ENCODE data around the gene BTBD10. TPM values are rescaled to one million over a fixed set of nuclear protein-coding genes. Genes with fewer than 3 reads are reported as not detected.

The BTBD10 gene
- total RNA-seq, 1 donor from 2014 or later: 42.6 TPM

- H3K27ac Mint-ChIP-seq (ENCODE audit: unreplicated experiment): no peak overlapping the region
- TF ChIP-seq, protein P1, sequence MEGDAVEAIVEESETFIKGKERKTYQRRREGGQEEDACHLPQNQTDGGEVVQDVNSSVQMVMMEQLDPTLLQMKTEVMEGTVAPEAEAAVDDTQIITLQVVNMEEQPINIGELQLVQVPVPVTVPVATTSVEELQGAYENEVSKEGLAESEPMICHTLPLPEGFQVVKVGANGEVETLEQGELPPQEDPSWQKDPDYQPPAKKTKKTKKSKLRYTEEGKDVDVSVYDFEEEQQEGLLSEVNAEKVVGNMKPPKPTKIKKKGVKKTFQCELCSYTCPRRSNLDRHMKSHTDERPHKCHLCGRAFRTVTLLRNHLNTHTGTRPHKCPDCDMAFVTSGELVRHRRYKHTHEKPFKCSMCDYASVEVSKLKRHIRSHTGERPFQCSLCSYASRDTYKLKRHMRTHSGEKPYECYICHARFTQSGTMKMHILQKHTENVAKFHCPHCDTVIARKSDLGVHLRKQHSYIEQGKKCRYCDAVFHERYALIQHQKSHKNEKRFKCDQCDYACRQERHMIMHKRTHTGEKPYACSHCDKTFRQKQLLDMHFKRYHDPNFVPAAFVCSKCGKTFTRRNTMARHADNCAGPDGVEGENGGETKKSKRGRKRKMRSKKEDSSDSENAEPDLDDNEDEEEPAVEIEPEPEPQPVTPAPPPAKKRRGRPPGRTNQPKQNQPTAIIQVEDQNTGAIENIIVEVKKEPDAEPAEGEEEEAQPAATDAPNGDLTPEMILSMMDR (IDR thresholded peaks at IDR 0.05; ENCODE audit: partially characterized antibody, unreplicated experiment): no peak
- no peaks in the 10 kb centered on the region for H3K27me3 Mint-ChIP-seq (ENCODE audit: unreplicated experiment)
- H3K9me3 Mint-ChIP-seq (ENCODE audit: unreplicated experiment): no peaks in the 10 kb centered on the region
- no peak for DNase-seq
- no peak overlapping the region for H3K4me3 Mint-ChIP-seq (ENCODE audit: unreplicated experiment)
- H3K36me3 Mint-ChIP-seq (ENCODE audit: unreplicated experiment): no peaks in the 10 kb centered on the region
- H3K4me1 Mint-ChIP-seq (ENCODE audit: low read depth, unreplicated experiment): no peaks in the 10 kb centered on the region
Observed at GRCh38 chr11:13357232-13357631, 105.8 kb downstream of the BTBD10 start.

DNA sequence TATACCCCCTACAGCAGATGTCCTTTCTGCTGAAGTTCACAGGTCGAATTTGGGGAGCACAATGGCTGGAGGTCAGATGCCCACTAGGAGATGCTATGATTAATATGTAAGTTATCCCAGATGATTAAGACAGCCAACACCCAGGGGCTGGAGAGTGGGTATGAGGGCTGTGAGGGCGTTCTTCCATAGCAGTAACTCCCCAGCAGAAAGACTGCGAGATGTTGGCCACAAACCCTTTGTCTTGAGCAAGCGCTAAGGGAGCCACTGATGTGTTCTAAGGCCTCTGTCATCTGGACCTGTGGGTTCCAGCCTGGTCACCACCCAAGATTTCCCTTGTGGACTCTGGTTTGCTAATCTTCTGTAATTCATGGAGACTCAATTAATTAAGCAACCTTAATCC lies 107.8 kb downstream of the BTBD10 start:
- no peaks in the 10 kb centered on the region for H3K9me3 Mint-ChIP-seq (ENCODE audit: unreplicated experiment)
- H3K4me1 Mint-ChIP-seq (ENCODE audit: low read depth, unreplicated experiment): no peaks in the 10 kb centered on the region
- H3K4me3 Mint-ChIP-seq (ENCODE audit: unreplicated experiment): no peak overlapping the region
- no peaks in the 10 kb centered on the region for H3K27me3 Mint-ChIP-seq (ENCODE audit: unreplicated experiment)
- DNase-seq: no peak
- no peak overlapping the region for H3K27ac Mint-ChIP-seq (ENCODE audit: unreplicated experiment)
- TF ChIP-seq, protein P1 (IDR thresholded peaks at IDR 0.05; ENCODE audit: partially characterized antibody, unreplicated experiment): no peak
- H3K36me3 Mint-ChIP-seq (ENCODE audit: unreplicated experiment): no peaks in the 10 kb centered on the region

DNA sequence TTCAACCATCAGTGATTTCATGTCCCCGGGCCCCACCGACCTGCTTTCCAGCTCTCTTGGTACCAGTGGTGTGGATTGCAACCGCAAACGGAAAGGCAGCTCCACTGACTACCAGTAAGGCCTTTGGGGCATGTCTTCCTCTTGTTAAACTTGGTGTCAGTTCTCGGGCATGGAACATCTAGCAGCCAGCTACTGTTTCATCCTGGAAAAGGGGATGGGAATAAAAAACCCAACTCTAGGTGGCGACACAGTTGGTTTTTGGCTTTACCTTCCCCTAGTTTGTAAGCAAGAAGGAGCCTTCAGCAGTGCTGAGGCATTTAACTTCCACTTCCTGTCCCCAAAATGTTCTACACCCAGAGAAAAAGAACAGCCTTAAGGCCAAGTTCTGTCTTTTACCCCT lies 108.7 kb downstream of the BTBD10 start:
- no peaks in the 10 kb centered on the region for H3K9me3 Mint-ChIP-seq (ENCODE audit: unreplicated experiment)
- no peak overlapping the region for H3K27ac Mint-ChIP-seq (ENCODE audit: unreplicated experiment)
- H3K4me3 Mint-ChIP-seq (ENCODE audit: unreplicated experiment): no peak overlapping the region
- TF ChIP-seq, protein P1 (IDR thresholded peaks at IDR 0.05; ENCODE audit: partially characterized antibody, unreplicated experiment): no peak
- no peaks in the 10 kb centered on the region for H3K27me3 Mint-ChIP-seq (ENCODE audit: unreplicated experiment)
- DNase-seq: no peak
- H3K4me1 Mint-ChIP-seq (ENCODE audit: low read depth, unreplicated experiment): no peaks in the 10 kb centered on the region
- H3K36me3 Mint-ChIP-seq (ENCODE audit: unreplicated experiment): no peaks in the 10 kb centered on the region

GRCh38 chr11:13352711-13353110 lies 110.3 kb downstream of the BTBD10 start:
- Mint-ChIP-seq H3K4me3 (ENCODE audit: unreplicated experiment) (no peak overlapping the region), H3K27ac (ENCODE audit: unreplicated experiment) (no peak overlapping the region), H3K4me1 (ENCODE audit: low read depth, unreplicated experiment) (no peaks in the 10 kb centered on the region), H3K9me3 (ENCODE audit: unreplicated experiment) (no peaks in the 10 kb centered on the region), H3K36me3 (ENCODE audit: unreplicated experiment) (no peaks in the 10 kb centered on the region), H3K27me3 (ENCODE audit: unreplicated experiment) (no peaks in the 10 kb centered on the region)
- DNase-seq: no peak
- TF ChIP-seq, protein P1 (IDR thresholded peaks at IDR 0.05; ENCODE audit: partially characterized antibody, unreplicated experiment): no peak

- no peak for DNase-seq
- Mint-ChIP-seq H3K4me1 (ENCODE audit: low read depth, unreplicated experiment) (no peaks in the 10 kb centered on the region), H3K9me3 (ENCODE audit: unreplicated experiment) (peaks cover 2% of the 10 kb centered on the region), H3K4me3 (ENCODE audit: unreplicated experiment) (no peak overlapping the region), H3K27ac (ENCODE audit: unreplicated experiment) (no peak overlapping the region), H3K27me3 (ENCODE audit: unreplicated experiment) (peaks cover 2% of the 10 kb centered on the region), H3K36me3 (ENCODE audit: unreplicated experiment) (no peaks in the 10 kb centered on the region)
- TF ChIP-seq, protein P1 (IDR thresholded peaks at IDR 0.05; ENCODE audit: partially characterized antibody, unreplicated experiment): no peak
Observed at GRCh38 chr11:13349581-13349980, 113.4 kb downstream of the BTBD10 start.
